A549 (cell line): ENCODE results near the gene UGT3A2. TPM values are rescaled to one million over a fixed set of nuclear protein-coding genes. Genes with fewer than 3 reads are reported as not detected.

Experiments used
- ATAC-seq, 2 experiments: fragments of 200-7000 bp in 1 of 2; fragments of >200 bp in 1 of 2; cut with Nextera tagmentation in 1 of 2; cut with Tn5 transposase in 1 of 2; 3 replicates each; pipeline versions ENCODE4 v1.8.0 to v1.9.1; 2018 to 2020; ENCODE audit warnings: mild to moderate bottlenecking in 1 of 2, moderate library complexity in 1 of 2
- CTCF ChIA-PET: fragments of 300-600 bp; sonication (Branson Sonifier 250); formaldehyde crosslinking; extraction: SDS; loops from one replicate; lab custom pipeline; 2021; ENCODE audit warnings: antibody characterized with exemption, inconsistent platforms; lab: Yijun Ruan, JAX
- POLR2A ChIA-PET: fragments of 350-600 bp; formaldehyde crosslinking; extraction: SDS; loops from one replicate; lab custom pipeline; 2021; ENCODE audit warnings: antibody characterized with exemption, inconsistent platforms; lab: Yijun Ruan, JAX
- DNase-seq, 2 experiments: peaks; one replicate each; pipeline versions ENCODE4 v3.0.0 to v3.0.0-alpha.2; 2011 to 2016; ENCODE audit warnings: low read depth in 1 of 2, low spot score in 1 of 2
- FAIRE-seq: peaks from 2 replicates; lab custom pipeline; 2011; peaks lifted over from hg19 to GRCh38; lab: Jason Lieb, UNC
- H3K27ac ChIP-seq, 2 experiments: fragments of >200 bp; sonication (Bioruptor Twin); formaldehyde crosslinking; 3 replicates each; pipeline ENCODE4 v1.5.1; 2016 to 2017
- H3K4me1 ChIP-seq: fragments of >200 bp; sonication (Bioruptor Twin); formaldehyde crosslinking; 3 replicates; pipeline ENCODE4 v1.6.1; 2016
- H3K4me2 ChIP-seq: fragments of >200 bp; sonication (Bioruptor Twin); formaldehyde crosslinking; 3 replicates; pipeline ENCODE4 v1.6.1; 2016
- H3K4me3 ChIP-seq: fragments of >200 bp; sonication (Bioruptor Twin); formaldehyde crosslinking; 3 replicates; pipeline ENCODE4 v1.5.1; 2016
- H3K9me3 ChIP-seq: fragments of >200 bp; sonication (Bioruptor Twin); formaldehyde crosslinking; 3 replicates; pipeline ENCODE4 v1.6.1; 2016
- CBX8 ChIP-seq: fragments of 200-600 bp; sonication (generic); IDR thresholded peaks from 2 replicates; pipeline ENCODE4 v1.6.1; 2016
- CEBPB ChIP-seq, 2 experiments: fragments of >200 bp in 1 of 2; sonication (Bioruptor Twin) in 1 of 2; formaldehyde crosslinking in 1 of 2; IDR thresholded peaks; 2 replicates each; pipeline ENCODE4 v1.6.1; 2012 to 2016
- CHD2 ChIP-seq: fragments of 150-350 bp; IDR thresholded peaks from 2 replicates; pipeline ENCODE4 v1.6.1; 2014; ENCODE audit warnings: low read length; ENCODE audit not compliant: partially characterized antibody
- EHF ChIP-seq: fragments of 250-450 bp; sonication (Bioruptor Pico); IDR thresholded peaks from 2 replicates; pipeline ENCODE4 v1.5.0; 2020; ENCODE audit warnings: mild to moderate bottlenecking
- EP300 ChIP-seq, 2 experiments: fragments of >200 bp; sonication (Bioruptor Twin); formaldehyde crosslinking; IDR thresholded peaks; 2 replicates in 1 of 2; 3 replicates in 1 of 2; pipeline ENCODE4 v1.6.1; 2016 to 2017
- ESRRA ChIP-seq: fragments of 150-350 bp; IDR thresholded peaks from 2 replicates; pipeline ENCODE4 v1.6.1; 2014; ENCODE audit warnings: mild to moderate bottlenecking, low read length, borderline replicate concordance
- FOSL2 ChIP-seq, 2 experiments: fragments of 450-650 bp in 1 of 2; fragments of >200 bp in 1 of 2; sonication (Bioruptor Twin) in 1 of 2; formaldehyde crosslinking; IDR thresholded peaks; 2 replicates each; pipeline versions ENCODE4 v1.5.0 to v1.6.1; 2016 to 2020; ENCODE audit warnings: mild to moderate bottlenecking in 1 of 2, moderate library complexity in 1 of 2
- HDAC2 ChIP-seq: fragments of 200-600 bp; sonication (generic); IDR thresholded peaks from 2 replicates; pipeline ENCODE4 v1.6.1; 2016
- HMGXB4 ChIP-seq: fragments of 250-450 bp; sonication (Bioruptor Pico); IDR thresholded peaks from 2 replicates; pipeline ENCODE4 v1.5.0; 2021; ENCODE audit warnings: mild to moderate bottlenecking, moderate library complexity, borderline replicate concordance
- HOXA7 ChIP-seq: fragments of 250-450 bp; sonication (Bioruptor Pico); IDR thresholded peaks from 2 replicates; pipeline ENCODE4 v1.5.0; 2020; ENCODE audit warnings: mild to moderate bottlenecking, moderate library complexity
- KDM5A ChIP-seq: fragments of 200-600 bp; sonication (generic); IDR thresholded peaks from 2 replicates; pipeline ENCODE4 v1.6.1; 2016; ENCODE audit warnings: antibody characterized with exemption, mild to moderate bottlenecking
- MAFK ChIP-seq: fragments of 450-650 bp; IDR thresholded peaks from 2 replicates; pipeline ENCODE4 v1.6.1; 2014; ENCODE audit not compliant: partially characterized antibody
- MYC ChIP-seq: IDR thresholded peaks from 2 replicates; pipeline ENCODE4 v1.6.1; 2012; ENCODE audit warnings: mild to moderate bottlenecking, inconsistent platforms, low read length, improper control_type of control experiment, borderline replicate concordance
- NFE2L2 ChIP-seq: fragments of 150-350 bp; conservative IDR thresholded peaks from 2 replicates; pipeline ENCODE4 v1.6.1; 2014; ENCODE audit warnings: low read length
- NR3C1 ChIP-seq: fragments of >200 bp; sonication (Bioruptor Twin); formaldehyde crosslinking; IDR thresholded peaks from 3 replicates; pipeline ENCODE4 v1.6.1; 2017
- PHF8 ChIP-seq: fragments of 200-600 bp; sonication (generic); IDR thresholded peaks from 2 replicates; pipeline ENCODE4 v1.6.1; 2016; ENCODE audit warnings: low read depth, mild to moderate bottlenecking, antibody characterized with exemption, moderate library complexity, borderline replicate concordance
- POLR2A ChIP-seq: IDR thresholded peaks from 2 replicates; pipeline ENCODE4 v1.6.1; 2012; ENCODE audit warnings: mild to moderate bottlenecking, low read length
- POLR2AphosphoS2 ChIP-seq: conservative IDR thresholded peaks from 2 replicates; pipeline ENCODE4 v1.6.1; 2012; ENCODE audit warnings: low read length, improper control_type of control experiment, inconsistent platforms
- RAD21 ChIP-seq, 2 experiments: fragments of >200 bp in 1 of 2; sonication (Bioruptor Twin) in 1 of 2; formaldehyde crosslinking in 1 of 2; IDR thresholded peaks in 1 of 2; conservative IDR thresholded peaks in 1 of 2; 2 replicates in 1 of 2; 3 replicates in 1 of 2; pipeline ENCODE4 v1.6.1; 2012 to 2018; ENCODE audit warnings: inconsistent platforms in 1 of 2
- RCOR1 ChIP-seq: fragments of 150-350 bp; IDR thresholded peaks from 2 replicates; pipeline ENCODE4 v1.6.1; 2014; ENCODE audit warnings: antibody characterized with exemption, low read length, low read depth
- SREBF2 ChIP-seq: fragments of 450-650 bp; IDR thresholded peaks from 2 replicates; pipeline ENCODE4 v1.6.1; 2014; ENCODE audit warnings: mild to moderate bottlenecking, moderate library complexity
- ZC3H11A ChIP-seq: fragments of 450-650 bp; IDR thresholded peaks from 2 replicates; pipeline ENCODE4 v1.6.1; 2014; ENCODE audit warnings: antibody characterized with exemption, mild to moderate bottlenecking
- WGBS: methylation state at CpG from one replicate; pipeline ENCODE4 v1.1.6; 2017; ENCODE audit errors: missing lambda C conversion rate; 5-methylcytosine and 5-hydroxymethylcytosine counted together
- polyA plus RNA-seq, 4 experiments: library from polyadenylated mRNA; depleted of rRNA in 3 of 4; stranded (reverse); fragments of >200 nt; fragmentation: RNase III in 1 of 4; extraction: RNeasy Plus Mini Kit Qiagen cat#74134 plus additional on column Dnase treatment in 1 of 4; gene quantifications; 2 replicates in 3 of 4; 3 replicates in 1 of 4; pipeline ENCODE4 v1.2.3, GENCODE V29; 2011 to 2017
- TF ChIP-seq, protein P1 (sequence below): fragments of >200 bp; sonication (Bioruptor Twin); formaldehyde crosslinking; IDR thresholded peaks from 2 replicates; pipeline ENCODE4 v1.6.1; 2016
- TF ChIP-seq, protein P2 (sequence below): fragments of 250-450 bp; sonication (Bioruptor Pico); IDR thresholded peaks from 2 replicates; pipeline ENCODE4 v1.5.0; 2020; ENCODE audit warnings: low read depth, mild to moderate bottlenecking, moderate library complexity
- TF ChIP-seq, protein P3 (sequence below): fragments of 450-650 bp; IDR thresholded peaks from 2 replicates; pipeline ENCODE4 v1.6.1; 2014; ENCODE audit warnings: antibody characterized with exemption
- TF ChIP-seq, protein P4 (sequence below): fragments of 200-600 bp; sonication (generic); IDR thresholded peaks from 2 replicates; pipeline ENCODE4 v1.6.1; 2016; ENCODE audit warnings: antibody characterized with exemption, mild to moderate bottlenecking, moderate library complexity

The UGT3A2 gene
- polyA plus RNA-seq, 2 of the 4 experiments (the other 2 are of a cell fraction) = not detected

DNA sequence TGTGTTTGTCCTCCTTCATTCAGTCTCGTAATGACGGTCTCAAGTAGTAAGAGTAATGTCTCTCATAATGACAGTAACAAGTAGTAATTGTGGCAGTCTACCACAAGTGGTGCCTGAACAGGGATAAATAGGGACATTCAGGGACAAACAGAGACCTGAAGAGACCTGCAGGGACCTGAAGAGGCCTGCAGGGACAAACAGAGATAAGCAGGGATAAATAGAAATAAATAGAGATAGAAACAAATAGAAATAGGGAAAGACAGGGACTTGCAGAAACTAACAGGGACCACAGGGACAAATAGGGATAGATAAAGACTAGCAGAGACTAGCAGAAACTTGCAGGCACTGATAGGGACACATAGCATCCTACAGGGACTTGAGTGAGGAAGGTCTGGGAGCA, 7.9 kb downstream of the UGT3A2 start:
- no peaks in the 10 kb centered on the region for H3K4me1 ChIP-seq
- no peak overlapping the region for H3K4me3 ChIP-seq
- ChIA-PET POLR2A (no interaction called here), CTCF (interaction anchor here (1.0 kb wide), 1 partner anchor 133 kb away, joined by 3 read pairs; no protein-coding TSS in a partner anchor)
- DNase-seq (no peak), FAIRE-seq (no peak), ATAC-seq (no peak; a peak in 1 of 6 replicates)
- no peak for TF ChIP-seq CEBPB (IDR thresholded peaks at IDR 0.05)
- TF ChIP-seq FOSL2 (IDR thresholded peaks at IDR 0.05) = no peak
- no peak for TF ChIP-seq FOSL2 (CRISPR knock-in tag; IDR thresholded peaks at IDR 0.05)
- TF ChIP-seq, protein P1, sequence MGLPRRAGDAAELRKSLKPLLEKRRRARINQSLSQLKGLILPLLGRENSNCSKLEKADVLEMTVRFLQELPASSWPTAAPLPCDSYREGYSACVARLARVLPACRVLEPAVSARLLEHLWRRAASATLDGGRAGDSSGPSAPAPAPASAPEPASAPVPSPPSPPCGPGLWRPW = no peak
- no peak for TF ChIP-seq PHF8
- TF ChIP-seq HDAC2 = no peak
- TF ChIP-seq POLR2A = no peak
- no peak for TF ChIP-seq ESRRA
- H3K27ac ChIP-seq = no peak overlapping the region
- H3K4me2 ChIP-seq = no peak overlapping the region
- H3K9me3 ChIP-seq = no peaks in the 10 kb centered on the region
- WGBS = 40% methylated on average over 2 of the region's 2 CpGs

GRCh38 chr5:36057386-36057785, 9.3 kb downstream of the UGT3A2 start:
- CTCF ChIA-PET = no interaction called here
- Histone ChIP-seq H3K27ac (no peak overlapping the region), H3K4me1 (no peaks in the 10 kb centered on the region), H3K4me2 (no peak overlapping the region), H3K4me3 (no peak overlapping the region), H3K9me3 (no peaks in the 10 kb centered on the region)
- no peak for FAIRE-seq
- TF ChIP-seq RAD21 (conservative IDR thresholded peaks at IDR 0.05 in 1 of 2, IDR thresholded peaks at IDR 0.05 in 1 of 2) (no peak), HDAC2 (no peak), ZC3H11A (no peak), MAFK (no peak)
- DNase-seq = no peak
- no peak for ATAC-seq
- 6% methylated on average over 2 of the region's 2 CpGs for WGBS
- POLR2A ChIA-PET = no interaction called here

DNA sequence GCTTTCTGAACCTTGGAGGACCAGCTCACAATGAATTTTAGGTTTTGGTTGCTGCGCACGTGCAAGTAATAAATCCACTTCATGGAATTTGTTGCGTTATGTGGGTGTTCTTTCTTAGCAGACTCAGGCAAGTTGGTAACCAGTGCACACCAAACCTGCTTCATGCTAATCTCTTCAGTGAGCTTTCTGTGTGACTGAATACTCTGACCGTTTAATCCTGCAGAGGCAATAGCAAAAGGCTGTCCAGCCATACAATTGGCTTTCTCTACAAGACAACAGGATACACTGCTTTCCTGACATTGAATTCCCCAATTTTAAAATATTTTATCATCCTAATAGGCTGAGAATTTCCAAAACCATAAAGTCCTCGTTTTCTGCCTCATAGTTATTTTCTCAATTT, 10.3 kb downstream of the UGT3A2 start:
- TF ChIP-seq NR3C1 = no peak
- no peak for TF ChIP-seq MAFK
- TF ChIP-seq POLR2A = no peak
- TF ChIP-seq HOXA7 = no peak
- no peak for TF ChIP-seq CBX8
- TF ChIP-seq KDM5A = no peak
- no peak for TF ChIP-seq CHD2
- TF ChIP-seq RAD21 (conservative IDR thresholded peaks at IDR 0.05 in 1 of 2, IDR thresholded peaks at IDR 0.05 in 1 of 2) = no peak
- TF ChIP-seq, protein P2, sequence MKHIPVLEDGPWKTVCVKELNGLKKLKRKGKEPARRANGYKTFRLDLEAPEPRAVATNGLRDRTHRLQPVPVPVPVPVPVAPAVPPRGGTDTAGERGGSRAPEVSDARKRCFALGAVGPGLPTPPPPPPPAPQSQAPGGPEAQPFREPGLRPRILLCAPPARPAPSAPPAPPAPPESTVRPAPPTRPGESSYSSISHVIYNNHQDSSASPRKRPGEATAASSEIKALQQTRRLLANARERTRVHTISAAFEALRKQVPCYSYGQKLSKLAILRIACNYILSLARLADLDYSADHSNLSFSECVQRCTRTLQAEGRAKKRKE (CRISPR knock-in tag) = no peak
- TF ChIP-seq SREBF2 = no peak
- TF ChIP-seq HMGXB4 = no peak
- TF ChIP-seq EHF = no peak
- no peak for TF ChIP-seq RCOR1
- TF ChIP-seq, all 56 proteins: peak for 0
- no peaks in the 10 kb centered on the region for H3K4me1 ChIP-seq
- ChIA-PET CTCF (no interaction called here), POLR2A (no interaction called here)
- no peak overlapping the region for H3K27ac ChIP-seq
- FAIRE-seq = no peak
- no peak for ATAC-seq
- DNase-seq = no peak
- H3K4me2 ChIP-seq = no peak overlapping the region
- H3K4me3 ChIP-seq = no peak overlapping the region
- H3K9me3 ChIP-seq = no peaks in the 10 kb centered on the region
- 9% methylated on average over 4 of the region's 5 CpGs for whole genome bisulfite sequencing

GRCh38 chr5:36055984-36056383, 10.7 kb downstream of the UGT3A2 start:
- ATAC-seq (no peak), FAIRE-seq (no peak), DNase-seq (no peak)
- 48% methylated on average over 5 of the region's 5 CpGs for WGBS
- Histone ChIP-seq H3K4me3 (no peak overlapping the region), H3K27ac (no peak overlapping the region), H3K4me2 (no peak overlapping the region), H3K9me3 (no peaks in the 10 kb centered on the region), H3K4me1 (no peaks in the 10 kb centered on the region)
- ChIA-PET CTCF (no interaction called here), POLR2A (no interaction called here)
- TF ChIP-seq ESRRA = no peak
- no peak for TF ChIP-seq NR3C1
- TF ChIP-seq NFE2L2 = no peak
- TF ChIP-seq MAFK = no peak
- TF ChIP-seq, protein P3, sequence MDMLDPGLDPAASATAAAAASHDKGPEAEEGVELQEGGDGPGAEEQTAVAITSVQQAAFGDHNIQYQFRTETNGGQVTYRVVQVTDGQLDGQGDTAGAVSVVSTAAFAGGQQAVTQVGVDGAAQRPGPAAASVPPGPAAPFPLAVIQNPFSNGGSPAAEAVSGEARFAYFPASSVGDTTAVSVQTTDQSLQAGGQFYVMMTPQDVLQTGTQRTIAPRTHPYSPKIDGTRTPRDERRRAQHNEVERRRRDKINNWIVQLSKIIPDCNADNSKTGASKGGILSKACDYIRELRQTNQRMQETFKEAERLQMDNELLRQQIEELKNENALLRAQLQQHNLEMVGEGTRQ = no peak
- TF ChIP-seq POLR2AphosphoS2 = no peak
- no peak for TF ChIP-seq MYC
- TF ChIP-seq, protein P4, sequence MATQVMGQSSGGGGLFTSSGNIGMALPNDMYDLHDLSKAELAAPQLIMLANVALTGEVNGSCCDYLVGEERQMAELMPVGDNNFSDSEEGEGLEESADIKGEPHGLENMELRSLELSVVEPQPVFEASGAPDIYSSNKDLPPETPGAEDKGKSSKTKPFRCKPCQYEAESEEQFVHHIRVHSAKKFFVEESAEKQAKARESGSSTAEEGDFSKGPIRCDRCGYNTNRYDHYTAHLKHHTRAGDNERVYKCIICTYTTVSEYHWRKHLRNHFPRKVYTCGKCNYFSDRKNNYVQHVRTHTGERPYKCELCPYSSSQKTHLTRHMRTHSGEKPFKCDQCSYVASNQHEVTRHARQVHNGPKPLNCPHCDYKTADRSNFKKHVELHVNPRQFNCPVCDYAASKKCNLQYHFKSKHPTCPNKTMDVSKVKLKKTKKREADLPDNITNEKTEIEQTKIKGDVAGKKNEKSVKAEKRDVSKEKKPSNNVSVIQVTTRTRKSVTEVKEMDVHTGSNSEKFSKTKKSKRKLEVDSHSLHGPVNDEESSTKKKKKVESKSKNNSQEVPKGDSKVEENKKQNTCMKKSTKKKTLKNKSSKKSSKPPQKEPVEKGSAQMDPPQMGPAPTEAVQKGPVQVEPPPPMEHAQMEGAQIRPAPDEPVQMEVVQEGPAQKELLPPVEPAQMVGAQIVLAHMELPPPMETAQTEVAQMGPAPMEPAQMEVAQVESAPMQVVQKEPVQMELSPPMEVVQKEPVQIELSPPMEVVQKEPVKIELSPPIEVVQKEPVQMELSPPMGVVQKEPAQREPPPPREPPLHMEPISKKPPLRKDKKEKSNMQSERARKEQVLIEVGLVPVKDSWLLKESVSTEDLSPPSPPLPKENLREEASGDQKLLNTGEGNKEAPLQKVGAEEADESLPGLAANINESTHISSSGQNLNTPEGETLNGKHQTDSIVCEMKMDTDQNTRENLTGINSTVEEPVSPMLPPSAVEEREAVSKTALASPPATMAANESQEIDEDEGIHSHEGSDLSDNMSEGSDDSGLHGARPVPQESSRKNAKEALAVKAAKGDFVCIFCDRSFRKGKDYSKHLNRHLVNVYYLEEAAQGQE = no peak
- TF ChIP-seq EP300 (IDR thresholded peaks at IDR 0.05) = no peak
